Activated CD8-positive, alpha-beta T cell treated with anti-CD3 and anti-CD28 coated beads for 36 hours (primary cell): ENCODE results near the gene XRN1. TPM values are rescaled to one million over a fixed set of nuclear protein-coding genes. Genes with fewer than 3 reads are reported as not detected.
"Not testable (repeated sequence)": the region's sequence is repeated elsewhere in the genome, so short reads cannot be mapped to it uniquely, and the experiment has no call there.

Experiments
- ATAC-seq: fragments of 200-7000 bp; cut with Tn5 transposase; one replicate; pipeline ENCODE4 v1.10.0; 2021; ENCODE audit warnings: mild to moderate bottlenecking, moderate library complexity
- CTCF ChIA-PET: fragments of 350-600 bp; sonication (Branson Sonifier 250); formaldehyde crosslinking; loops from one replicate; lab custom pipeline; 2021; ENCODE audit warnings: antibody characterized with exemption; lab: Charles Lee
- POLR2A ChIA-PET: fragments of 350-600 bp; sonication (Branson Sonifier 250); formaldehyde crosslinking; loops from one replicate; lab custom pipeline; 2021; ENCODE audit warnings: antibody characterized with exemption; lab: Charles Lee
- DNase-seq: peaks from one replicate; pipeline ENCODE4 v3.0.0-alpha.2; 2020
- H3K27ac Mint-ChIP-seq: one replicate; pipeline ENCODE4 v1.8.0; 2021; ENCODE audit warnings: mild to moderate bottlenecking, mixed read lengths
- H3K27me3 Mint-ChIP-seq: one replicate; pipeline ENCODE4 v1.8.0; 2021; ENCODE audit warnings: mixed read lengths
- H3K36me3 Mint-ChIP-seq: one replicate; pipeline ENCODE4 v1.8.0; 2021; ENCODE audit warnings: low read depth, mixed read lengths
- H3K4me1 Mint-ChIP-seq: one replicate; pipeline ENCODE4 v1.8.0; 2021; ENCODE audit warnings: low read depth, mixed read lengths
- H3K4me3 Mint-ChIP-seq: one replicate; pipeline ENCODE4 v1.8.0; 2021; ENCODE audit warnings: mild to moderate bottlenecking, moderate library complexity, mixed read lengths
- H3K9me3 Mint-ChIP-seq: one replicate; pipeline ENCODE4 v1.8.0; 2021; ENCODE audit warnings: mixed read lengths
- CTCF ChIP-seq: fragments of 200-600 bp; IDR thresholded peaks from one replicate; pipeline ENCODE4 v1.8.0; 2022; ENCODE audit warnings: antibody characterized with exemption, mild to moderate bottlenecking
- intact Hi-C: fragments of 100-400 bp; cut with micrococcal nuclease; formaldehyde crosslinking; loops from one replicate; pipeline ENCODE4 v1.10.0; 2022
- total RNA-seq, 2 experiments: library from RNA; stranded (reverse); gene quantifications; one replicate each; pipeline ENCODE4 v1.2.3, GENCODE V29; 2021

Gene XRN1
- total RNA-seq, 2 experiments from 2014 or later, result 41.3 to 43.5 TPM

- TF ChIP-seq CTCF, result no peak
- CTCF ChIA-PET, result no interaction called here
- H3K9me3 Mint-ChIP-seq, result no peaks in the 10 kb centered on the region
Observed at GRCh38 chr3:142318331-142318730, 129.5 kb downstream of the XRN1 start.

GRCh38 chr3:142315978-142316388 lies 131.9 kb downstream of the XRN1 start:
- ATAC-seq, H3K4me3 Mint-ChIP-seq, H3K27me3 Mint-ChIP-seq, H3K27ac Mint-ChIP-seq, DNase-seq, CTCF ChIA-PET, POLR2A ChIA-PET, H3K9me3 Mint-ChIP-seq, H3K4me1 Mint-ChIP-seq, intact Hi-C loops: not testable (repeated sequence)
- H3K36me3 Mint-ChIP-seq, result peaks cover 17% of the 10 kb centered on the region

More at GRCh38 chr3:142318331-142318730, 129.5 kb downstream of the XRN1 start:
- H3K27me3 Mint-ChIP-seq, result no peaks in the 10 kb centered on the region
- no peak overlapping the region for H3K4me3 Mint-ChIP-seq
- intact Hi-C loops, result no loop called here
- H3K36me3 Mint-ChIP-seq, result peaks cover 14% of the 10 kb centered on the region
- DNase-seq, result no peak
- no peak overlapping the region for H3K27ac Mint-ChIP-seq
- ATAC-seq, result no peak
- H3K4me1 Mint-ChIP-seq, result peaks cover 4% of the 10 kb centered on the region
- POLR2A ChIA-PET, result no interaction called here

- Mint-ChIP-seq H3K9me3 (no peaks in the 10 kb centered on the region), H3K4me3 (no peak overlapping the region)
- CTCF ChIA-PET, result no interaction called here
Observed at GRCh38 chr3:142315083-142315482, 132.8 kb downstream of the XRN1 start.

GRCh38 chr3:142310439-142310838 lies 137.4 kb downstream of the XRN1 start:
- DNase-seq (no peak), ATAC-seq (no peak)
- intact Hi-C loops, result no loop called here
- Mint-ChIP-seq H3K27me3 (no peaks in the 10 kb centered on the region), H3K36me3 (peaks cover 26% of the 10 kb centered on the region), H3K4me3 (no peak overlapping the region), H3K27ac (no peak overlapping the region), H3K4me1 (no peaks in the 10 kb centered on the region), H3K9me3 (peaks cover 4% of the 10 kb centered on the region)
- no peak for TF ChIP-seq CTCF
- CTCF ChIA-PET, result no interaction called here
- POLR2A ChIA-PET, result no interaction called here

More at GRCh38 chr3:142315083-142315482, 132.8 kb downstream of the XRN1 start:
- intact Hi-C loops, result no loop called here
- DNase-seq, result no peak
- Mint-ChIP-seq H3K36me3 (peaks cover 17% of the 10 kb centered on the region), H3K4me1 (peaks cover 2% of the 10 kb centered on the region), H3K27ac (no peak overlapping the region), H3K27me3 (no peaks in the 10 kb centered on the region)
- POLR2A ChIA-PET, result no interaction called here
- ATAC-seq, result no peak
- no peak for TF ChIP-seq CTCF

GRCh38 chr3:142302847-142303246 lies 145.0 kb downstream of the XRN1 start:
- H3K27me3 Mint-ChIP-seq, POLR2A ChIA-PET, DNase-seq, H3K4me3 Mint-ChIP-seq, H3K27ac Mint-ChIP-seq, intact Hi-C loops, CTCF ChIA-PET, H3K4me1 Mint-ChIP-seq, ATAC-seq: not testable (repeated sequence)
- H3K36me3 Mint-ChIP-seq, result peaks cover 37% of the 10 kb centered on the region
- H3K9me3 Mint-ChIP-seq, result peaks cover 27% of the 10 kb centered on the region

GRCh38 chr3:142298626-142299025 lies 149.2 kb downstream of the XRN1 start:
- TF ChIP-seq CTCF, result no peak
- peaks cover 12% of the 10 kb centered on the region for H3K9me3 Mint-ChIP-seq
- CTCF ChIA-PET, result no interaction called here
- H3K4me1 Mint-ChIP-seq, result no peaks in the 10 kb centered on the region
- H3K36me3 Mint-ChIP-seq, result peaks cover 11% of the 10 kb centered on the region
- H3K27me3 Mint-ChIP-seq, result no peaks in the 10 kb centered on the region
- DNase-seq (no peak), ATAC-seq (no peak)
- intact Hi-C loops, result no loop called here
- H3K4me3 Mint-ChIP-seq, result no peak overlapping the region
- POLR2A ChIA-PET, result no interaction called here
- H3K27ac Mint-ChIP-seq, result no peak overlapping the region
